Stimulated activated effector memory CD8-positive, alpha-beta T cell treated with anti-CD3 and anti-CD28 coated beads, Interleukin-12 subunit alpha, Interleukin-12 subunit beta, amount 100 ng/mL, for 72 hours (primary cell): ENCODE measurements around the gene SH2D3C.

Experiments used
- ATAC-seq: fragments of 150-1000 bp; cut with Tn5 transposase; 2 replicates; pipeline ENCODE4 v1.10.0; 2021
- DNase-seq, 2 donors: peaks; one replicate each; pipeline ENCODE4 v3.0.0; 2021 to 2022; ENCODE audit warnings: low spot score in 2 of 2
- H3K27ac Mint-ChIP-seq: one replicate; pipeline ENCODE4 v1.8.0; 2022; ENCODE audit warnings: mild to moderate bottlenecking, mixed read lengths
- H3K36me3 Mint-ChIP-seq: one replicate; pipeline ENCODE4 v1.8.0; 2022; ENCODE audit warnings: mild to moderate bottlenecking, mixed read lengths
- H3K4me1 Mint-ChIP-seq: one replicate; pipeline ENCODE4 v1.8.0; 2022; ENCODE audit warnings: mixed read lengths
- H3K4me3 Mint-ChIP-seq: one replicate; pipeline ENCODE4 v1.8.0; 2022; ENCODE audit warnings: mild to moderate bottlenecking, mixed read lengths
- H3K9me3 Mint-ChIP-seq: one replicate; pipeline ENCODE4 v1.8.0; 2022; ENCODE audit warnings: mixed read lengths

The SH2D3C gene

GRCh38 chr9:127753148-127753547, 25.3 kb downstream of the SH2D3C start:
- Mint-ChIP-seq H3K36me3 (peaks cover 78% of the 10 kb centered on the region), H3K27ac (peak overlapping the region; percentile 88), H3K4me3 (no peak overlapping the region), H3K9me3 (no peaks in the 10 kb centered on the region), H3K4me1 (peaks cover 25% of the 10 kb centered on the region)
- DNase-seq (no peak), ATAC-seq (no peak)

- H3K27ac Mint-ChIP-seq, result peak overlapping the region; percentile 67
- H3K36me3 Mint-ChIP-seq, result peaks cover 78% of the 10 kb centered on the region
- DNase-seq (no peak), ATAC-seq (no peak)
- peaks cover 38% of the 10 kb centered on the region for H3K4me1 Mint-ChIP-seq
- H3K4me3 Mint-ChIP-seq, result no peak overlapping the region
- H3K9me3 Mint-ChIP-seq, result no peaks in the 10 kb centered on the region
These were observed 27.0 kb downstream of the SH2D3C start for GRCh38 chr9:127751269-127752054.

- DNase-seq (no peak), ATAC-seq (no peak)
- H3K4me1 Mint-ChIP-seq, result peaks cover 38% of the 10 kb centered on the region
- no peak overlapping the region for H3K4me3 Mint-ChIP-seq
- H3K9me3 Mint-ChIP-seq, result no peaks in the 10 kb centered on the region
- peaks cover 88% of the 10 kb centered on the region for H3K36me3 Mint-ChIP-seq
- no peak overlapping the region for H3K27ac Mint-ChIP-seq
These were observed 29.2 kb downstream of the SH2D3C start for GRCh38 chr9:127749090-127749787.

- DNase-seq (no peak), ATAC-seq (peak; percentile 45)
- peaks cover 93% of the 10 kb centered on the region for H3K36me3 Mint-ChIP-seq
- no peak overlapping the region for H3K4me3 Mint-ChIP-seq
- peaks cover 30% of the 10 kb centered on the region for H3K4me1 Mint-ChIP-seq
- peak overlapping the region; percentile 73 for H3K27ac Mint-ChIP-seq
- no peaks in the 10 kb centered on the region for H3K9me3 Mint-ChIP-seq
These were observed 31.4 kb downstream of the SH2D3C start for GRCh38 chr9:127746959-127747569.

- H3K4me1 Mint-ChIP-seq, result peaks cover 24% of the 10 kb centered on the region
- H3K9me3 Mint-ChIP-seq, result no peaks in the 10 kb centered on the region
- peaks cover 100% of the 10 kb centered on the region for H3K36me3 Mint-ChIP-seq
- H3K4me3 Mint-ChIP-seq, result no peak overlapping the region
- H3K27ac Mint-ChIP-seq, result no peak overlapping the region
- no peak for ATAC-seq
- no peak for DNase-seq
These were observed 33.9 kb downstream of the SH2D3C start for GRCh38 chr9:127744398-127745110.

GRCh38 chr9:127742435-127743088, 35.9 kb downstream of the SH2D3C start:
- H3K27ac Mint-ChIP-seq, result peak overlapping the region; percentile 37
- peaks cover 7% of the 10 kb centered on the region for H3K4me1 Mint-ChIP-seq
- H3K9me3 Mint-ChIP-seq, result no peaks in the 10 kb centered on the region
- H3K4me3 Mint-ChIP-seq, result no peak overlapping the region
- DNase-seq (no peak), ATAC-seq (no peak)
- peaks cover 100% of the 10 kb centered on the region for H3K36me3 Mint-ChIP-seq

- no peak for ATAC-seq
- Mint-ChIP-seq H3K4me3 (no peak overlapping the region), H3K36me3 (peaks cover 100% of the 10 kb centered on the region), H3K4me1 (peaks cover 1% of the 10 kb centered on the region), H3K27ac (peak overlapping the region; percentile 37), H3K9me3 (no peaks in the 10 kb centered on the region)
- no peak for DNase-seq
These were observed 36.5 kb downstream of the SH2D3C start for GRCh38 chr9:127741831-127742434.

GRCh38 chr9:127739614-127740330, 38.7 kb downstream of the SH2D3C start:
- Mint-ChIP-seq H3K9me3 (no peaks in the 10 kb centered on the region), H3K27ac (peak overlapping the region; percentile 84), H3K4me3 (no peak overlapping the region), H3K36me3 (peaks cover 92% of the 10 kb centered on the region), H3K4me1 (no peaks in the 10 kb centered on the region)
- ATAC-seq (no peak), DNase-seq (no peak)

- no peak overlapping the region for H3K4me3 Mint-ChIP-seq
- H3K36me3 Mint-ChIP-seq, result peaks cover 86% of the 10 kb centered on the region
- DNase-seq (no peak), ATAC-seq (no peak)
- H3K4me1 Mint-ChIP-seq, result peaks cover 7% of the 10 kb centered on the region
- no peaks in the 10 kb centered on the region for H3K9me3 Mint-ChIP-seq
- H3K27ac Mint-ChIP-seq, result peak overlapping the region; percentile 6
These were observed 39.8 kb downstream of the SH2D3C start for GRCh38 chr9:127738666-127739065.

- ATAC-seq (no peak), DNase-seq (no peak)
- peak overlapping the region; percentile 90 for H3K27ac Mint-ChIP-seq
- peaks cover 10% of the 10 kb centered on the region for H3K4me1 Mint-ChIP-seq
- no peaks in the 10 kb centered on the region for H3K9me3 Mint-ChIP-seq
- peaks cover 66% of the 10 kb centered on the region for H3K36me3 Mint-ChIP-seq
- peak overlapping the region; percentile 73 for H3K4me3 Mint-ChIP-seq
These were observed 42.8 kb downstream of the SH2D3C start for GRCh38 chr9:127735530-127736185.

- DNase-seq, result peak; percentile 95 to 98
- peaks cover 59% of the 10 kb centered on the region for H3K36me3 Mint-ChIP-seq
- peak; percentile 94 for ATAC-seq
- H3K4me3 Mint-ChIP-seq, result peak within 1 kb of the TSS; percentile 73
- H3K27ac Mint-ChIP-seq, result peak within 1 kb of the TSS; percentile 90
- H3K4me1 Mint-ChIP-seq, result peaks cover 10% of the 10 kb centered on the region
- no peaks in the 10 kb centered on the region for H3K9me3 Mint-ChIP-seq
These were observed 43.5 kb downstream of the SH2D3C start, which contains the start of gene TOR2A for GRCh38 chr9:127734747-127735529. Gene TOR2A (minus strand): TSS chr9:127735294. CDS start chr9:127735270, 24 bp downstream.

- DNase-seq, result no peak
- Mint-ChIP-seq H3K9me3 (no peaks in the 10 kb centered on the region), H3K27ac (peak overlapping the region; percentile 59), H3K4me3 (peak overlapping the region; percentile 73), H3K36me3 (peaks cover 52% of the 10 kb centered on the region), H3K4me1 (peaks cover 10% of the 10 kb centered on the region)
- no peak for ATAC-seq
These were observed 44.2 kb downstream of the SH2D3C start for GRCh38 chr9:127734247-127734746.

GRCh38 chr9:127733614-127734013, 44.9 kb downstream of the SH2D3C start:
- no peaks in the 10 kb centered on the region for H3K9me3 Mint-ChIP-seq
- H3K27ac Mint-ChIP-seq, result peak overlapping the region; percentile 59
- DNase-seq (no peak), ATAC-seq (no peak)
- H3K4me1 Mint-ChIP-seq, result peaks cover 10% of the 10 kb centered on the region
- H3K36me3 Mint-ChIP-seq, result peaks cover 45% of the 10 kb centered on the region
- peak overlapping the region; percentile 73 for H3K4me3 Mint-ChIP-seq
